Esophagus (tissue), 2 donors: ENCODE results near the gene CLCN1. TPM values are rescaled to one million over a fixed set of nuclear protein-coding genes. Genes with fewer than 3 reads are reported as not detected.
A peak's percentile ranks its signal among the peaks of the same experiment; 100 is the strongest.

Experiments used
- H3K27ac ChIP-seq, 2 donors: one replicate each; pipeline ENCODE4 v1.5.1; 2013; ENCODE audit warnings: low read depth in 2 of 2, mild to moderate bottlenecking in 2 of 2, inconsistent platforms in 1 of 2, low read length in 1 of 2, moderate library complexity in 1 of 2
- H3K27me3 ChIP-seq, 2 donors: one replicate each; pipeline ENCODE4 v1.6.1; 2013; ENCODE audit warnings: low read length in 2 of 2, control low read depth in 1 of 2, mild to moderate bottlenecking in 1 of 2; ENCODE audit not compliant: insufficient read depth in 2 of 2, control insufficient read depth in 1 of 2
- H3K36me3 ChIP-seq, 2 donors: one replicate each; pipeline ENCODE4 v1.6.1; 2013; ENCODE audit warnings: low read length in 1 of 2; ENCODE audit not compliant: control insufficient read depth in 2 of 2, insufficient read depth in 2 of 2
- H3K4me1 ChIP-seq, 2 donors: one replicate each; pipeline ENCODE4 v1.6.1; 2013; ENCODE audit warnings: low read length in 1 of 2; ENCODE audit not compliant: control insufficient read depth in 2 of 2, insufficient read depth in 2 of 2
- H3K4me3 ChIP-seq, 2 donors: one replicate each; pipeline ENCODE4 v1.5.1; 2013; ENCODE audit warnings: low read length in 2 of 2, mild to moderate bottlenecking in 2 of 2, low read depth in 1 of 2, moderate library complexity in 1 of 2
- H3K9me3 ChIP-seq, 2 donors: one replicate each; pipeline ENCODE4 v1.6.1; 2013; ENCODE audit warnings: mild to moderate bottlenecking in 2 of 2, low read depth in 1 of 2, low read length in 1 of 2, moderate library complexity in 1 of 2; ENCODE audit not compliant: control insufficient read depth in 2 of 2, insufficient read depth in 1 of 2
- WGBS, 2 donors: extraction: QIAGEN DNeasy Blood & Tissue Kit; methylation state at CpG; one replicate each; pipeline ENCODE4 v1.1.7; 2013; 5-methylcytosine and 5-hydroxymethylcytosine counted together
- polyA plus RNA-seq, 2 donors: library from polyadenylated mRNA; stranded (reverse); fragments of 200-250 nt; gene quantifications; one replicate each; pipeline ENCODE4 v1.2.3, GENCODE V29; 2013
- donor health status: healthy with polysubstance abuse.
- donor health status: Bipolar disorder and iron deficiency.

CLCN1 gene
- polyA plus RNA-seq, 2 donors: 0.31 to 0.44 TPM

DNA sequence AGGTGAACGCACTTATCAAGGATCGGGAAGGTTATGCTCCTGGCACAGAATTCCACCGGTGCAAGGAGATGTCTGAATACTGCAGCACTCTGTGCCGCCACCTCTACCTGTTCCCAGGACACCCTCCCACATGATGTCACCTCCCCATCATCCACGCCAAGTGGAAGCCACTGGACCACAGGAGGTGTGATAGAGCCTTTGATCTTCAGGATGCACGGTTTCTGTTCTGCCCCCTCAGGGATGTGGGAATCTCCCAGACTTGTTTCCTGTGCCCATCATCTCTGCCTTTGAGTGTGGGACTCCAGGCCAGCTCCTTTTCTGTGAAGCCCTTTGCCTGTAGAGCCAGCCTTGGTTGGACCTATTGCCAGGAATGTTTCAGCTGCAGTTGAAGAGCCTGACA is 11.0 kb upstream of the CLCN1 start:
- no peak overlapping the region for H3K27ac ChIP-seq
- no peaks in the 10 kb centered on the region for H3K27me3 ChIP-seq
- WGBS, 2 donors: 89% methylated on average over 6 of the region's 6 CpGs
- H3K4me1 ChIP-seq: peaks cover 0 to 2% of the 10 kb centered on the region in 2 donors
- H3K9me3 ChIP-seq: no peaks in the 10 kb centered on the region
- peaks cover 16 to 24% of the 10 kb centered on the region in 2 donors for H3K36me3 ChIP-seq
- H3K4me3 ChIP-seq: no peak overlapping the region

DNA sequence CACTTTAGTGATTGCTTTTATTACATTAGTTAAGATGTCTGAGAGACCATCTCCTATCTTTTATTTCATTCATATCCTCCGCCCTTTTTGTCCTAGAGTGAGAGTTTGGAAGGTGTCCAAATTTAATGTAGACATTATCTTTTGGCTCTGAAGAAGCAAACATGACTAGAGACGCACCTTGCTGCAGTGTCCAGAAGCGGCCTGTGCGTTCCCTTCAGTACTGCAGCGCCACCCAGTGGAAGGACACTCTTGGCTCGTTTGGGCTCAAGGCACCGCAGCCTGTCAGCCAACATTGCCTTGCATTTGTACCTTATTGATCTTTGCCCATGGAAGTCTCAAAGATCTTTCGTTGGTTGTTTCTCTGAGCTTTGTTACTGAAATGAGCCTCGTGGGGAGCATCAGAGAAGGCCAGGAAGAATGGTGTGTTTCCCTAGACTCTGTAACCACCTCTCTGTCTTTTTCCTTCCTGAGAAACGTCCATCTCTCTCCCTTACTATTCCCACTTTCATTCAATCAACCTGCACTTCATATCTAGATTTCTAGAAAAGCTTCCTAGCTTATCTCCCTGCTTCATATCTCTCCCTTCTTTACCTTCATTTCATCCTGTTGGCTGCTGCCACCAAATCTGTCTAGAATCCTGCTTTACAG is 10.4 kb upstream of the CLCN1 start:
- 56 to 67% methylated on average over 10 of the region's 10 CpGs for WGBS, 2 donors
- H3K36me3 ChIP-seq: peaks cover 12 to 19% of the 10 kb centered on the region in 2 donors
- peaks cover 0 to 2% of the 10 kb centered on the region in 2 donors for H3K4me1 ChIP-seq
- H3K27ac ChIP-seq: no peak overlapping the region
- H3K27me3 ChIP-seq: no peaks in the 10 kb centered on the region
- no peaks in the 10 kb centered on the region for H3K9me3 ChIP-seq
- no peak overlapping the region for H3K4me3 ChIP-seq

DNA sequence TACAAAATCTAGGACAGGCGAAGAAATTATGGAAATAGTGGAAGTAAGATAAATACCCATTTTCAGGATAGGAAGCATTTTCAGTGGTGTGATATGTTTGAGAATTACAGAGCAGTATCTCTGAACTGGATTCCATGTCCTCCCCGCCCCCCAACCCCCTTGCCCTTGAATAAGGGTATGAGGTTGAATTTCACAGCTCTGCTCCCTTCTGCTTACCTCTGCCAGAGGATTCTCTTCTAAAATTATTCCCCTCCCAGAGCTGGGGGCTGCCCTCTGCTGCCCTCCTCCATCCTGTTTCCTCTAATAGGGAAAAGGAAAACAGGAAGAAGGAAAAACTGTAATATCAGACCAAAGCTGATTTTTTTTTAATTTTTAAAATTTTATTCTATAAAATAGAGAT is 7.3 kb upstream of the CLCN1 start:
- Histone ChIP-seq H3K27ac (no peak overlapping the region), H3K4me1 (peaks cover 0 to 2% of the 10 kb centered on the region in 2 donors), H3K27me3 (no peaks in the 10 kb centered on the region), H3K4me3 (no peak overlapping the region), H3K36me3 (peaks cover 12 to 18% of the 10 kb centered on the region in 2 donors), H3K9me3 (no peaks in the 10 kb centered on the region)
- 98 to 100% methylated on average over 2 of the region's 2 CpGs for WGBS, 2 donors

DNA sequence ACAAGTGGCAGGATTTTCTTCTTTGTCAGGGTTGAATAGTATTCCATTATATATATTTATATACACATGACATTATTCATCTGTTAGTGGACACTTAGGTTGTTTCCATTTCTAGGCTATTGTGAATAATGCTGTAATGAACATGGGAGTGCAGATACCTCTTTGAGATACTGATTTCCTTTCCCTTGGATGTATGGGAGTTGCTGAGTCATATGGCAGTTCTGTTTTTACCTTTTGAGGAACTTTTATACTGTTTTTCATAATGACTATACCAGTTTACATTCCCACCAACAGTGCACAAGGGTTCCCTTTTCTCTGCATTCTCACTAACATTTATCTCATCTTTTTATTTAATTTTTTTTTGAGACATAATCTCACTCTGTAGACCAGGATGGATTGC is 1.8 kb upstream of the CLCN1 start:
- Histone ChIP-seq H3K36me3 (no peaks in the 10 kb centered on the region), H3K9me3 (no peaks in the 10 kb centered on the region), H3K27me3 (no peaks in the 10 kb centered on the region), H3K4me3 (no peak overlapping the region), H3K27ac (no peak overlapping the region), H3K4me1 (peaks cover 0 to 4% of the 10 kb centered on the region in 2 donors)

DNA sequence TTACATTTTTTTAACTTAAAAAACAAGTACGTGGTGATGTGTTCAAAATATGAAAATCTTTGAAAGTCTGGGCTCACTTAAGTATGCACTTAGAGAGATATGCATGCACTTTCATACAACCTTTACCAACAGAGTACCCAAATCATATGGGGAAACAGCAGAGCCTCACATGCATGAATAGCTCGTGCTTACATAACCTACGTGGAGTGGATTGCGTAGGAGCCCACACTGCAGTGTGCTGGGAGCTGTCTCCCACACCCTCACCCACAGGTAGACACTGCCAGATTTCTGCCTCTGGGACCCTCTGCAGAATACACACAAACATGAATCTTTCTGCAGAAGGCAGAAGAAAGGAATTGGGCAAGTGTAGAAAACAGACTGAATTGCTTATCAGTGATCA is 581 bp downstream of the CLCN1 start:
- H3K4me1 ChIP-seq: peaks cover 0 to 9% of the 10 kb centered on the region in 2 donors
- H3K27ac ChIP-seq: no peak overlapping the region
- H3K4me3 ChIP-seq: no peak overlapping the region
- H3K9me3 ChIP-seq: no peaks in the 10 kb centered on the region
- 88 to 90% methylated on average over 4 of the region's 4 CpGs for WGBS, 2 donors
- H3K27me3 ChIP-seq: no peaks in the 10 kb centered on the region
- no peaks in the 10 kb centered on the region for H3K36me3 ChIP-seq

DNA sequence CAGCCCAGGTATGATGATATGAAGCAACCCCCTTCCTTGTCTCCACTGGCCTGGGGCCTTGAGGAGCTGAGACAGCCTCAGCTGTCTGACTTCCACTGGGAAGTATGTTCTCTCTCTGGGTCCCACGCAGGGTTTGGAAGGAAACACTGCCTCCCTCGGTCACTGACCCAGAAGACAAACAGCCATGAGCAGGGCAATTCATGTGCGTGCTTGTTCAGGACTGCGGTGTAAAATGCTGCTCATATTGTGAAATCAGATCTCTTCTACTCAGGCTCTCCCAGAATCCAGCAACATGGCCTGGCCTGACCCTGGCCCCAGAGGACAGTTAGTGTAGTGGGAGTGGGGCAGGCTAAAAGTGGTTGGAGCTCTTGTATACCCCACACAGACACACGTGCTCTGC is 2.8 kb downstream of the CLCN1 start:
- no peaks in the 10 kb centered on the region for H3K36me3 ChIP-seq
- 46 to 56% methylated on average over 5 of the region's 5 CpGs for WGBS, 2 donors
- H3K4me1 ChIP-seq: peaks cover 0 to 11% of the 10 kb centered on the region in 2 donors
- H3K27ac ChIP-seq: peak overlapping the region; percentile 45 to 77
- H3K4me3 ChIP-seq: no peak overlapping the region
- no peaks in the 10 kb centered on the region for H3K27me3 ChIP-seq
- no peaks in the 10 kb centered on the region for H3K9me3 ChIP-seq

DNA sequence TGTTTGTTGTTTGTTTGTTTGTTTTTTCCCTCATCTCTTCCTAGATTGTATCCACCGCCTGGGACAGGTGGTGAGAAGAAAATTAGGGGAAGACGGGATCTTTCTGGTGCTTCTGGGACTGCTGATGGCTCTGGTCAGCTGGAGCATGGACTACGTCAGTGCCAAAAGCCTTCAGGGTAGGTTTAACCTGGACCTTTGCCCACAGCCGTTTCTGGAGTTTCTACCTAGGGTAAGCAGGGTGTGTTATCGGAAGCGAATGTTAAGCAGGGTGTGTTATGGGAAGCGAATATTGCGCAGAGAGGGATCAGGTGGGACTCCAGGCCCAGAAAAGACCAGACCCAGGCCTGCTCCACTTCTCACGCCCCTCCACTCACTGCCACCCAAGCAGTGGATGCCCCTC is 4.7 kb downstream of the CLCN1 start:
- Histone ChIP-seq H3K9me3 (no peaks in the 10 kb centered on the region), H3K36me3 (no peaks in the 10 kb centered on the region), H3K4me3 (no peak overlapping the region), H3K27me3 (no peaks in the 10 kb centered on the region), H3K27ac (no peak overlapping the region), H3K4me1 (peaks cover 0 to 11% of the 10 kb centered on the region in 2 donors)
- 68 to 71% methylated on average over 9 of the region's 9 CpGs for WGBS, 2 donors

DNA sequence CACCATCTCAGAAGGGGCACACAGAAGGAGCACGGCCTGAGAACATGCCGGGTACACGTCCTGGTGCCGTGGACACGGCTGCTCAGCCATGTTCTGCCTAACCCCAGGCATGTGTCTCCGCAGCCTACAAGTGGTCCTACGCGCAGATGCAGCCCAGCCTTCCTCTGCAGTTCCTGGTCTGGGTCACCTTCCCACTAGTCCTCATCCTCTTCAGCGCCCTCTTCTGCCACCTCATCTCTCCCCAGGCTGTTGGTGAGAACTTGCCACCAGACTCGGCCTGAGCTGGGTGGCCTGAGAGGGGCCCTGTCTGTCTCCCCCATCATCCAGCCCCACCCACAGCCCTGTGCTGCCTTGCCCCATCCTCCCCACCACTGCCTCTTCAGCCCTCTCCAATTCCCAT is 5.3 kb downstream of the CLCN1 start:
- WGBS, 2 donors: 95% methylated on average over 10 of the region's 10 CpGs
- H3K27ac ChIP-seq: no peak overlapping the region
- H3K4me3 ChIP-seq: no peak overlapping the region
- no peaks in the 10 kb centered on the region for H3K36me3 ChIP-seq
- H3K4me1 ChIP-seq: peaks cover 0 to 11% of the 10 kb centered on the region in 2 donors
- H3K9me3 ChIP-seq: no peaks in the 10 kb centered on the region
- no peaks in the 10 kb centered on the region for H3K27me3 ChIP-seq

DNA sequence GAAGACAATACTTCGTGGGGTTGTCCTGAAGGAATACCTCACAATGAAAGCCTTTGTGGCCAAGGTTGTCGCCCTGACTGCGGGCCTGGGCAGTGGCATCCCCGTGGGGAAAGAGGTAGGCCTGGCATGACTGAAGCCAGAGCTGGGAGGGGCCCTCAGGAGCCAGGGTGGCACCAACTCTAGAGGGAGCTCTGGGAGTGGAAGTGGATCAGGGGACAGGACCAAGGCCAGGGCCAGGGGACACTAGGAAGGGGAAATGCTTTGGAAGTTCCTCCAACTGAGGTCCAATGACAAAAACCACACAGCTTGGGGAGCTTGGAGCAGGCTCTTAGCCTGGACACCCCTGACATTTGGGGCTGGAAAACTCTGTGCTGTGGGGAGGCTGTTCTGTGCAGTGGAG is 5.8 kb downstream of the CLCN1 start:
- no peak overlapping the region for H3K27ac ChIP-seq
- no peaks in the 10 kb centered on the region for H3K27me3 ChIP-seq
- 73 to 78% methylated on average over 4 of the region's 4 CpGs for WGBS, 2 donors

More for the DNA sequence above, 5.8 kb downstream of the CLCN1 start:
- peaks cover 0 to 11% of the 10 kb centered on the region in 2 donors for H3K4me1 ChIP-seq
- no peaks in the 10 kb centered on the region for H3K9me3 ChIP-seq
- H3K36me3 ChIP-seq: no peaks in the 10 kb centered on the region
- no peak overlapping the region for H3K4me3 ChIP-seq
